GM23338 (cell line): ENCODE results near the gene PIK3C2B. TPM values are rescaled to one million over a fixed set of nuclear protein-coding genes. Genes with fewer than 3 reads are reported as not detected.

Experiments
- ATAC-seq: fragments of 200-7000 bp; cut with Tn5 transposase; 3 replicates; pipeline ENCODE4 v1.9.1; 2020
- DNase-seq: peaks from one replicate; pipeline ENCODE4 v3.0.0-alpha.2; 2015; ENCODE audit warnings: low spot score
- H2AFZ ChIP-seq: fragments of 200-600 bp; sonication (generic); 2 replicates; pipeline ENCODE4 v1.8.0; 2016; ENCODE audit warnings: antibody characterized with exemption, mild to moderate bottlenecking, moderate library complexity
- H3F3A ChIP-seq: fragments of 200-600 bp; sonication (generic); replicated peaks from 2 replicates; pipeline ENCODE4 v1.8.0; 2017; ENCODE audit warnings: antibody characterized with exemption, mixed run types, low read depth
- H3K27ac ChIP-seq: fragments of 200-600 bp; sonication (generic); 2 replicates; pipeline ENCODE4 v1.6.1; 2016; ENCODE audit warnings: low read depth
- H3K27me3 ChIP-seq: fragments of 200-600 bp; sonication (generic); 2 replicates; pipeline ENCODE4 v1.8.0; 2016; ENCODE audit warnings: mild to moderate bottlenecking, mixed run types, moderate library complexity; ENCODE audit not compliant: insufficient read depth
- H3K36me3 ChIP-seq: fragments of 200-600 bp; sonication (generic); 2 replicates; pipeline ENCODE4 v1.8.0; 2016; ENCODE audit warnings: mild to moderate bottlenecking; ENCODE audit not compliant: insufficient read depth
- H3K4me1 ChIP-seq: fragments of 200-600 bp; sonication (generic); 2 replicates; pipeline ENCODE4 v1.8.0; 2016; ENCODE audit warnings: mild to moderate bottlenecking, moderate library complexity; ENCODE audit not compliant: insufficient read depth
- H3K4me2 ChIP-seq: fragments of 200-600 bp; sonication (generic); 2 replicates; pipeline ENCODE4 v1.7.1; 2017; ENCODE audit warnings: mixed run types
- H3K4me3 ChIP-seq: fragments of 200-600 bp; sonication (generic); 2 replicates; pipeline ENCODE4 v1.6.1; 2016; ENCODE audit warnings: mixed run types
- H3K79me2 ChIP-seq: fragments of 200-600 bp; sonication (generic); replicated peaks from 2 replicates; pipeline ENCODE4 v1.8.0; 2017; ENCODE audit warnings: mild to moderate bottlenecking; ENCODE audit not compliant: insufficient read depth
- H3K9me2 ChIP-seq: fragments of 200-600 bp; sonication (generic); 2 replicates; pipeline ENCODE4 v1.8.0; 2017; ENCODE audit not compliant: insufficient read depth
- H4K20me1 ChIP-seq: fragments of 200-600 bp; sonication (generic); replicated peaks from 2 replicates; pipeline ENCODE4 v1.8.0; 2017; ENCODE audit warnings: mild to moderate bottlenecking; ENCODE audit not compliant: insufficient read depth
- H3K27ac Mint-ChIP-seq: 2 replicates; pipeline ENCODE4 v1.8.0; 2020; ENCODE audit warnings: inconsistent platforms, mild to moderate bottlenecking, moderate library complexity, mixed read lengths
- H3K27me3 Mint-ChIP-seq: 3 replicates; pipeline ENCODE4 v1.8.0; 2022; ENCODE audit warnings: low read depth, mild to moderate bottlenecking, moderate library complexity, mixed read lengths, inconsistent platforms; ENCODE audit not compliant: insufficient read depth, poor library complexity
- H3K36me3 Mint-ChIP-seq: 3 replicates; pipeline ENCODE4 v1.8.0; 2021; ENCODE audit warnings: low read depth, mild to moderate bottlenecking, inconsistent platforms, moderate library complexity, mixed read lengths
- H3K4me1 Mint-ChIP-seq: 3 replicates; pipeline ENCODE4 v1.8.0; 2020; ENCODE audit warnings: mild to moderate bottlenecking, inconsistent platforms, mixed read lengths
- H3K4me3 Mint-ChIP-seq: 3 replicates; pipeline ENCODE4 v1.8.0; 2021; ENCODE audit warnings: moderate library complexity, mild to moderate bottlenecking, inconsistent platforms, mixed read lengths
- H3K9me3 Mint-ChIP-seq: 3 replicates; pipeline ENCODE4 v1.8.0; 2020; ENCODE audit warnings: moderate library complexity, mild to moderate bottlenecking, inconsistent platforms, mixed read lengths
- CREB1 ChIP-seq: fragments of 250-450 bp; sonication (Bioruptor Pico); IDR thresholded peaks from 2 replicates; pipeline ENCODE4 v1.5.0; 2020; ENCODE audit warnings: low read depth, mild to moderate bottlenecking, moderate library complexity
- CTCF ChIP-seq, 2 experiments: fragments of 200-600 bp in 1 of 2; sonication (generic) in 1 of 2; conservative IDR thresholded peaks; 2 replicates each; pipeline versions ENCODE4 v1.5.1 to v1.6.1; 2016 to 2017; ENCODE audit warnings: antibody characterized with exemption in 2 of 2, low read depth in 2 of 2, mild to moderate bottlenecking in 2 of 2, moderate library complexity in 1 of 2
- ETS1 ChIP-seq: IDR thresholded peaks from 2 replicates; pipeline ENCODE4 v1.6.1; 2016; ENCODE audit warnings: antibody characterized with exemption
- EZH2 ChIP-seq: fragments of 200-600 bp; sonication (generic); IDR thresholded peaks from one replicate; pipeline ENCODE4 v1.8.0; 2017; ENCODE audit warnings: antibody characterized with exemption, mild to moderate bottlenecking, low read depth; ENCODE audit not compliant: unreplicated experiment
- EZH2phosphoT487 ChIP-seq: fragments of 200-600 bp; sonication (generic); IDR thresholded peaks from one replicate; pipeline ENCODE4 v1.8.1; 2018; ENCODE audit warnings: antibody characterized with exemption; ENCODE audit not compliant: unreplicated experiment
- JUNB ChIP-seq: IDR thresholded peaks from one replicate; pipeline ENCODE4 v1.6.1; 2016; ENCODE audit warnings: antibody characterized with exemption; ENCODE audit not compliant: unreplicated experiment
- NANOG ChIP-seq: IDR thresholded peaks from 2 replicates; pipeline ENCODE4 v1.6.1; 2016; ENCODE audit warnings: antibody characterized with exemption, borderline replicate concordance
- POLR2AphosphoS5 ChIP-seq: IDR thresholded peaks from 2 replicates; pipeline ENCODE4 v1.6.1; 2016; ENCODE audit warnings: antibody characterized with exemption, low read depth
- ZNF114 ChIP-seq: fragments of 250-450 bp; sonication (Bioruptor Pico); IDR thresholded peaks from 2 replicates; pipeline ENCODE4 v1.5.0; 2020; ENCODE audit warnings: mild to moderate bottlenecking, moderate library complexity
- ZNF331 ChIP-seq: fragments of 250-450 bp; sonication (Bioruptor Pico); IDR thresholded peaks from 2 replicates; pipeline ENCODE4 v1.5.0; 2020; ENCODE audit warnings: low read depth, mild to moderate bottlenecking, moderate library complexity
- ZNF462 ChIP-seq: fragments of 250-450 bp; sonication (Bioruptor Pico); IDR thresholded peaks from 2 replicates; pipeline ENCODE4 v1.5.0; 2020; ENCODE audit warnings: mild to moderate bottlenecking, moderate library complexity
- polyA plus RNA-seq: library from polyadenylated mRNA; unstranded; fragments of >200 nt; fragmentation: Nextera tagmentation; extraction: Ambion mirVana; gene quantifications from 2 replicates; pipeline ENCODE4 v1.2.1, GENCODE V29; 2016
- total RNA-seq: library from RNA; depleted of rRNA; stranded (reverse); fragments of >200 nt; shearing (Covaris generic); gene quantifications from 2 replicates; pipeline ENCODE4 v1.2.3, GENCODE V29; 2014

PIK3C2B gene
- total and polyA plus RNA-seq, 2 experiments from 2014 or later, result 4.8 to 19.0 TPM

GRCh38 chr1:204511366-204511765, 16.8 kb upstream of the PIK3C2B start:
- no peak overlapping the region for H3K4me2 ChIP-seq
- H3K36me3 Mint-ChIP-seq, result peaks cover under 1% of the 10 kb centered on the region; the same call in 2 of the 3 replicates

GRCh38 chr1:204509186-204509635, 14.6 kb upstream of the PIK3C2B start:
- ATAC-seq (no peak), DNase-seq (no peak)
- H3K27ac ChIP-seq, result no peak overlapping the region
- H3K4me3 ChIP-seq, result no peak overlapping the region
- no peaks in the 10 kb centered on the region; the same call in 1 of the 2 replicates for H3K4me1 ChIP-seq
- Mint-ChIP-seq H3K9me3 (peaks cover 7% of the 10 kb centered on the region; the same call in 2 of the 3 replicates), H3K27me3 (peaks cover 25% of the 10 kb centered on the region), H3K36me3 (peaks cover 3% of the 10 kb centered on the region; the same call in 2 of the 3 replicates), H3K4me1 (peaks cover 4% of the 10 kb centered on the region; the same call in 1 of the 3 replicates), H3K27ac (no peak overlapping the region), H3K4me3 (no peak overlapping the region; the same call in 2 of the 3 replicates)
- H3F3A ChIP-seq, result no peaks in the 10 kb centered on the region
- no peak overlapping the region for H2AFZ ChIP-seq
- no peak overlapping the region for H3K4me2 ChIP-seq
- H3K79me2 ChIP-seq, result no peaks in the 10 kb centered on the region
- no peaks in the 10 kb centered on the region for H4K20me1 ChIP-seq
- H3K27me3 ChIP-seq, result no peaks in the 10 kb centered on the region
- H3K9me2 ChIP-seq, result no peaks in the 10 kb centered on the region
- no peaks in the 10 kb centered on the region for H3K36me3 ChIP-seq
- TF ChIP-seq ZNF462 (no peak), ETS1 (no peak), CTCF (conservative IDR thresholded peaks at IDR 0.05; ENCODE audit: low read depth in 2 of 2) (no peak), POLR2AphosphoS5 (no peak), NANOG (no peak), CREB1 (no peak), ZNF331 (no peak)

More at GRCh38 chr1:204511366-204511765, 16.8 kb upstream of the PIK3C2B start:
- ATAC-seq, result no peak
- Histone ChIP-seq H3K27ac (no peak overlapping the region), H3K27me3 (no peaks in the 10 kb centered on the region), H2AFZ (no peak overlapping the region), H3K9me2 (no peaks in the 10 kb centered on the region), H3K79me2 (no peaks in the 10 kb centered on the region), H3F3A (no peaks in the 10 kb centered on the region), H3K36me3 (no peaks in the 10 kb centered on the region), H4K20me1 (no peaks in the 10 kb centered on the region), H3K4me3 (no peak overlapping the region), H3K4me1 (no peaks in the 10 kb centered on the region)
- no peak for DNase-seq
- peaks cover 5% of the 10 kb centered on the region; the same call in 2 of the 3 replicates for H3K9me3 Mint-ChIP-seq
- peaks cover 16% of the 10 kb centered on the region for H3K27me3 Mint-ChIP-seq
- H3K27ac Mint-ChIP-seq, result no peak overlapping the region
- no peaks in the 10 kb centered on the region for H3K4me1 Mint-ChIP-seq
- no peak overlapping the region for H3K4me3 Mint-ChIP-seq
- TF ChIP-seq EZH2phosphoT487, result no peak
- no peak for TF ChIP-seq JUNB
- no peak for TF ChIP-seq EZH2
- TF ChIP-seq ZNF114 (CRISPR knock-in tag), result no peak
- no peak for TF ChIP-seq NANOG
